NCI-H526 treated with DMSO at 0.1 percent for 48 hours (cell line): ENCODE results near the gene DNAH6.

Source experiments
- DNase-seq: peaks from one replicate; lab custom pipeline; 2025; lab: John Stamatoyannopoulos, UW

The DNAH6 gene

GRCh38 chr2:84801811-84802210 is 285.5 kb downstream of the DNAH6 start:
- DNase-seq: no peak

DNA sequence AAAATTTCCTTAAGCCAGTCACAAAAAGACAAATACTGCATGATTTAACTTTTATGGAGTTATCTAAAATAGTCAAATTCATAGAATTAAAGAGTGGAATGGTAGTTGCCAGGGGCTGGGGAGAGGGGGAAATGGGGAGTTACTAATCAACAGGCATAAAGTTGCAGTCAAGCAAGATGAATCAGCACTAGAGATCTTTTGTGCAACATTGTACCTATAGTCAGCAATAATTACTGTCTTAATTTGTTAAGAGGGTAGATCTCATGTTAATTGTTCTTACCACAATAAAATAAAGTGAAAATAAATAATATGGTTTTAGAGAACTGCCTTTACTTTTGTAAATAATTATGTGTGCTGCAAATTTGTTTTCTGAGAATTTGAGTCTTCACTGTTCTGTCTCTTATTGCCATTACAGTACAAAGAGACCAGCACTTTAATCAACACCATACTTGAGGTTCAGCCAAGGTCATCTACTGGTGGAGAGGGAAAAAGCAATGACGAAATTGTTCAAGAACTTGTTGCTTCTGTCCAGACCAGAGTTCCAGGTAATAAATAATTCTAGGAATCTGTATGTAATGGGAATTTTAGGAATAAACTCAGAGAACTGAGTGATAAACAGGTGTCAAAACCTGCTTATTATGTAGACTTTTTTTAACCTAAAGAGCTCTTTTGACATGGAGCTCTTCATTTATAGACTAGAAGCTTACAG is 289.1 kb downstream of the DNAH6 start:
- no peak for DNase-seq

GRCh38 chr2:84807063-84807485 is 290.8 kb downstream of the DNAH6 start:
- no peak for DNase-seq

DNA sequence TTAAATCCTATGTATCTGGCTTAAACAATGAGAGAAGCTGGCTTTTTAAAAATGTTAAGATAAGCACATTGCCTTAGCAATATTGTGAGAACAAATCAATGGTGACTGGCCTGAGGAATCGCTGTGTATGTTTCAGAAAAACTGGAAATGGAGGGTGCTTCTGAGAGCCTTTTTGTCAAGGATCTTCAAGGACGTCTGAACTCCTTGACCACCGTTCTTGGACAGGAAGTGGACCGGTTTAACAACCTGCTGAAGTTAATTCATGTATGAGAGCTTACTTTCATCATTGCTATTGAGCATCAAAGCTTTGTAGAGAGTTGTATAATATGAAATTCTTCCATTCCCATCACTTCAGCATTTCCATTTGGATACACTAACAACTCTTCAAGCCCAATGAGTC is 292.0 kb downstream of the DNAH6 start:
- DNase-seq: no peak

DNA sequence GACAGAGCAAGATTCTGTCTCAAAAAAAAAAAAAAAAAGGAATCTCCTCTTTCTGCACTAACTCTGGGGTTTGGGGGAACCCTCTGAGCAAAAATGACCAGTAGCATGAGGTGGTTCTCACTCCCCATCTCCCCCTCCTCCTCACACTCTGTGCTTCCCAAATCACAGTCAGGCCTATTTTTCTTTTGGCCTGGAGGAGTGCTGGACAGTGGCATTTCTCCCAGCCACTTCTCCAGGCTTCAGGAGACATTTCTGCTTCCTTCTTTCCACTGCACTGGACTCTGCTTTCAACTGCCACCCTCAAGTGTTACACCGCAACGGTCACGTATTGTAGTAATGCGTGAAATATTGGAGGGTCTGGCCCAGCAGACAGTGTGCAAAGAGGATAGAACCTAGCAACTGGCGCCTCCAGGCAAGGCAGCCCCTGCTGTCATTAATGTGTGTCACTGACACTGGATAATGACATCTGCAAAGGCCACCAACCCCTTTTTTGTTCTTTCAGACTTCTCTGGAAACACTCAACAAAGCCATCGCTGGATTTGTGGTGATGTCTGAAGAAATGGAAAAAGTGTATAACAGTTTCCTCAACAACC is 295.6 kb downstream of the DNAH6 start:
- DNase-seq: no peak

DNA sequence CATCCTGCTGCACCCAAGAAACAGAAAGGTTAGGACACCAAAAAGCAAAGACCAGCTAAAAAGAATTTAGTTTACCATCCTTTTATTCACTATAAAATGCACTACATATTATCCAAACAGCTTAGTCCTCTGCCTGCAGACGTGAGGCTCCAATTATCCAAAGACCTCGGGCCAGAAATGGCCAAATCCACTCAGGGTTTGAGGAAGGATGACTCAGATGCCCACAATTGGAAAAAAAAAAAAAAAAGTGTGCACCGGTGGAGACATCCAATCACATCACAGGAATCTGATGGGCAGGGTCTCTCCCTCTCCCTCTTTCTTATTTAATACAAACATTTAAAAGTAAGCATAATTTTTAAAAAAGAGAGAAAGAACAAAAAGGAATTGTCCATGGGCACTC is 298.8 kb downstream of the DNAH6 start:
- DNase-seq: no peak

DNA sequence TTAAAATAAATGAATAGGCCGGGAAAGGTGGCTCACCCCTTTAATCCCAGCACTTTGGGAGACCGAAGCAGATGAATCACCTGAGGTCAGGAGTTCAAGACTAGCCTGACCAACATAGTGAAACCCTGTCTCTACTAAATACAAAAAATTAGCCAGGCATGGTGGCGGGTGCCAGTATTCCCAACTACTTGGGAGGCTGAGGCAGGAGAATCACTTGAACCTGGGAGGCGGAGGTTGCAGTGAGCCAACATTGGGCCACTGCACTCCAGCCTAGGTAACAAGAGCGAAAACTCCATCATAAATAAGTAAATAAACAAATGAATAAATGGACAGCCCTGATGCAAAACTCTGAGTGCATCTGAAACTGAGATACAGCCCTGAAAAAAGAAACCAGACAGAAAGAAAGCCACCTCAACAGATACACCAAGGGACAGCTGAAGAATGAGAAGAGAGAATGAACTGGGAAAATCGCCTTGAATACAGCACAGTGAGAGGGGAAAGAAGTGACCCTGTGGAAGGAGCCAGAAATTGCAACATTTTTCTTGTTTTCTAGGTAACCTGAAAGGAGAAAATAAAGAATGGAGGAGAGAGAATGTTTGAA is 300.2 kb downstream of the DNAH6 start:
- DNase-seq: no peak

GRCh38 chr2:84817239-84817655 is 300.9 kb downstream of the DNAH6 start:
- no peak for DNase-seq

DNA sequence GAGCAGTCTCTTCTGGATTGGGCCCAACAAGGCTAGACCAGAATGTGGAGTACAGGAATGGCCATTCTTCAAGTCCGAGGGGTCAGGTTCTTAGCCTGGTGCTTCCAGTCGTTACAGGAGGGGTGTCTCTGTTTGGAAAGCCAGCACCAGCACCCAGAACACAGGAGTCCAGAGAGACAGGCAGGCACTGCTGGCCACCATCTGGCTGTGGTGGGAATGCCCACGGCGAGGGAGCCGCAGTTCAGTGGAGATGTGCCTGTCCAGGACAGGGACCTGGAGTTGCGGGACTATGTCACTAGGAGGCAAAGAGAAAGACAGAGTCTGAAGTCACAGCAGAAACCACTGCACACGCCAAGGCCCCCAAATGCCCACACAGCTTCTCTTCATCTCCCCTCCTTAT is 305.5 kb downstream of the DNAH6 start:
- no peak for DNase-seq

DNA sequence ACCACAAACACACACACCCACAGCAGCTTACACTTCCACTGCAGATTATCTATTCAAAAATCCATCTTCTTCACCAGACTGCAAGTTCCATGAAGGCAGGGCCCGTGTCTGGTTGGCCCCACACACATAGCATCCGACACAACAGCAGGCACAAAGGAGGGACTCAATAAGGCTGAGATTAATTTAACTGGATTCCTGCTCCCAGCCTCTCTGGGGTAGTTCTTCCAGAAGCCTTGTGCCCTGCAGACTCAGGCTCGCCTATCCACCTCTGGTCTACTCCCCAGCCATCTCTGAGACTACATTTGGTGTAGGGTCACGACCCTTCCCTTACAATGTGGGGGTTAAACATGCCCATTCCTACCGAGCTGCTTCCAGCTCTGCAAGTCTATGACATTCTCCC is 306.9 kb downstream of the DNAH6 start:
- DNase-seq: no peak

DNA sequence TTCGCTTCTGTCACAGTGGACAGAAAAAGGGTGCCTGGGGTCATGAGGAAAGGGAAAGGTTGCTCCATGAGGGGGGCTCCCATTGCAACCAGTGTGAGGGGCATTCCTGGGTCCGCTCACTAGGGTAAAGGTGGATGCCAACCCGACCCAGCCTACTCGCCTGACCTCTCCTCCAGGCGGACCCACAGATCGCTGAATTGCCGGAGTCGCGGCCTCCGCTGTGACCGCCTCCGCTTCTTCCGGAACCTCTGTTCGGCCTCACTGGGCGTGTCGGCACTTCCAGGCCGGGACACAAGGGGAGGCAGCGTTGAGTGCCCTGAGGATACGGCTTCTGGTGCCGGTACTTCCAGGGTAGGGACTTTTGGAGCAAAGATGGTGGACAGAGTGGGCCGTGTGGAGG is 307.5 kb downstream of the DNAH6 start:
- no peak for DNase-seq

DNA sequence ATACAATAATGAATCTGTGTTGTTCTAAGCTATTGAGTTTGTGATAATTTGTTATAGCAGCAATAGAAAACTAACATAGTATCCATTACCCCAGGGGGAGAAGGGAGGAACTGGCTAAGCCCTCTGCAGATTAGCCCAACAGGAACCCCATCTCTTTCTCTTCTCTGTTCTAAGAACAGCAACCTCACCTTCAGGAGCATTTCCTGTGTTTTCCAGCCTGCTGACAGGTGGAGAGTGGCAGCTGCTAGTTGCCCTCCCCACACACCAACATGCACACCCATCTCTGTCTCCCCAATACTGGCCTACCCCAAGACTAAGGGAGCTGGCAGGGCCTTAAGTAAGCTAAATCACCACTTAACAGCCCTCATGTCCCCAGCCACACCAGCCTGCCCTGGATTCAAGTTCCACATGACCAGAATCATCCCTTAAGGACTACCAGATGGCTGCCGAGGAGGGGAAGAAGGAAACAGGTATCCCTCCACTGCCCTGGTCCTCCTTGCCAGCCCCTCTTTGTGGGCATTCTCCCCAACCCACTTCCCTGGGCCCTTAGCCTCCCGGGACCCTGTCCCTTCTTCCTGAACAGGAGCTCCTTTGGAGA is 311.8 kb downstream of the DNAH6 start:
- no peak for DNase-seq

- DNase-seq: no peak
Measured at GRCh38 chr2:84829693-84830092, 313.4 kb downstream of the DNAH6 start.

DNA sequence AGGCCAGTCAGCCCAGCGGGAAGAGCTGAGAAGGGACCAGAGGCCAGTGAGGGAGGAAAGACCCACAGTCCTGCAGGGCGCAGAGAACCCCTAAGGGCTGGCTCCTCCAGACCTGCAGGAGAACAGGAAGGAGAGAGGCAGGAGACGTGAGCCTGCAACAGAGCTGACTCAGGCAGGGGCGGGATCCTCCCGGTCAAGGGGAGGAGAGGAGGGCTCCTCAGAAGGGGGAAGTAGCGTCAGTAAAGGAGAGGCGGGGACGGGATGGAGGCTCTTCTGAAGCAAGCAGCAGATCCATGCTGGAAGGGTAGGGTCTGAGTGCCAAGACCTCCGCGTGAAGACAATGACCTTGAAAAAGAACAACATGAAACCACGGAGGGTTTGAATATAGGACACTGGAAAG is 313.8 kb downstream of the DNAH6 start:
- no peak for DNase-seq

DNA sequence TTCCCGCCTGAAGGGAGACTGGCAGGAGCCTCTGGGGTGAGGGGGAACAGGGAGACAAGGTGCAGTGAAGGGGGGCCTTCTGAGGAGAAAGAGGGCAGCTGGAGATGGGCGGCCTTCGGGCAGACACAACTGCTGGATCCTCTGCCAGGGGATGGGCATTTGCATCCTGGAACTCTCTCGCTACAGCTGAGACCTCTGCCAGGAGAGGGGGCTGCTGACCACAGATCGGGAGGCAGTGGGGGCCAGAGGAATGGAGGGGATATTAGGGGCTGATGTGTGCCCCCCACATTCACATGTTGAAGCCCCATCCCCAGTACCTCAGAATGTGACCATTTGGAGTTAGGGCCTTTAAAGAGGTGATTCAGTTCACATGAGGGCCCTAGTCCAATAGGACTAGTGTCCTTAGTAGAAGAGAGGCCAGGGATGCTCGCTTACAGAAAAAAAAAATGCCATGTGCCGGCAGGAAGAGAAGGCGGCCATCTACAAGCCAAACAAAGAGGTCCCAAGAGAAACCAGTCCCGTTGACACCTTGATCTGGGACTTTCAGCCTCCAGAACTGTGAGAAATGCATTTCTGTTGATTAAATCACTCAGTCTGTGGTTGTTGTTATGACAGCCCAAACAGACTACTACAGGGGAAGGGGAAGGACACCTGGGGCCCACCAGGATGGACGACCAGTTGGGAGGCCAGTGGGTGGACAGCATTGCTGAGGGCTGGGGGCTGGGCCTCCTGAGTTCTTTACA is 314.6 kb downstream of the DNAH6 start:
- DNase-seq: no peak

GRCh38 chr2:84832772-84833461 is 316.6 kb downstream of the DNAH6 start:
- DNase-seq: no peak

- no peak for DNase-seq
Measured at GRCh38 chr2:84833481-84834150, 317.3 kb downstream of the DNAH6 start.

DNA sequence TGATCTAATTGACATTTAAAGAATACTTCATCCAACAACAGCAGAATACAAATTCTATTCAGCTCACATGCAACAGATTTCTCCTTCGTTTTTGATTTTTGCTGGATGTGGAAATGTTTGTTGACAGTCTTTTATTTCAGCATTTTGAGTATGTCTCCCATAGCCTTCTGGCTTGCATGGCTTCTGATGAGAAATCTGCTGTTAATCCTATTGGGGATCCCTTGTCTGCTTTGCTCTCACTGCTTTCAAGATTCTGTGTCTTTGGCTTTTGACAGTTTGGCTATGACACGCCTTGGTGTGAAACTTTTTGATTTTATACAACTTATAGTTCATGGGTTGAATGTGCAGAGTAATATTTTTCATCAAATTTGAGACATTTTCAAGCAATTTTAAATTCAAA is 319.9 kb downstream of the DNAH6 start:
- no peak for DNase-seq

DNA sequence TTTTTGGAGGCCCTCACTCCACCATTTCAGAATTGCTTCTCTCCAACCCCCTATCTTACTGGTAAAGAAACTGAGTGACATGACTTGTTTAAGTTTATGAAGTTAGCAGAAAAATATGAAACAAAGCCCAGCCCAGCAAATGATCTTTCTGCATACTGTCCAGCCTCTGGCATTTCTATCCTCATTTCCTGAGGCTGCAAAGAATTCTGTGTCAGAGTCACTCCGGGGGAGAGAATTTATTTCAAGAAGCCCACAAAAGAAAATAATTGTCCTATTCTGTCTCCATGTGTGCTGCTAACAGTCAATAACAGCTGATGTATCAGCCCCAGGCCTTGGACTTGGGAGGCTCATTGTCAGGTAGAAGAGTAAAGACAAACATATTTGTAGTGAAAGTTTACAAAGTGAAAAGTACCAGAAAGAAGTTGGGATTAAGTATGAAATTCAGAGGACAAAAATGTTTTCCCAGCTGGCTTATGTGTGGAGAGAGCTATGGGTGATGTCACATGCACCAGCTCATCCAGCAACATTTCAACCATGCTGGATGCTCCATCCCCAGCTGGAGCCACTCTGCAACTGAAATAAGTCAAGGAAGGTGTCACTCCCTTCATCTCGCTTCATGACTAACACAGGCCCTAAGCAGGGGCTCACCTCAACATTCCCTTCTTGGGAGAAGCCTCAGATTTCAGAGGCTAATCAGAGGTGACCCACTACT is 322.3 kb downstream of the DNAH6 start:
- no peak for DNase-seq

DNA sequence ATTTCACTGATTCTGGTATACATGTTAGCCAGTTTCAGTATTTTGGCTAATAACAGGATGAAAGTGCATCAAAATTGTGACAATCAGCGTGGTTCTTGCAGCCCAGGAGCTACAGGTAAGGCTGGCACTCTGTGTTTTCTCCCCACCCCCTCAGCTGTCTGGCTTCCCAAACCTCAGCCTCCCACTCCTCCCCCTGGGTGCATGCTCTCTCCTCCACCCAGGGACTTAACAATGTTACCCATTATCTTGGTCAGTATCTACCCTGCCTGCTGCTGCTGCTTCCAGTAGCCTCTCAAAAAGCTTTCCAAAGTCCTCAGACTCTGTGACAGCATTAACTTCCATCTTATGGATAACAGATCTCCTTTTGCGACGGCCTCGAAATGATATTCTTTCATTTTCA is 323.6 kb downstream of the DNAH6 start:
- no peak for DNase-seq

DNA sequence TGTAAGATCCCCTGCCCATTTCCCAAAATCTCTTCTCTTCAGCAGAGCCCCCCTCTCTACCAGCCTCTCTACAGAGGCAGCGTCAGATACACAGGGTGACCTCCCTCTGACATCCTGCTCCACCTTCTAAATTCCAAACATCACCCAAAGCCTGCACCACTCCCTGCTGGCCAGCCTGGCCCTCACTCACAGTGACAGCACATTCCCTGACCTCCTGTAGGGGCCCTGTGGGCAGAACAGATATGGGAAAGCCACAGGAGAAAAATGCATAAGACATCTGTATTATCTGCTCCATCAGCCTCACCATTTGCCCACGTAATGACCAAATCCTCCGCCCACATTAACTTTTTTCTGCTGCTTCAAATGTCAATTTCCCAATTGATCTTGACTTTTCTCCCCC is 324.0 kb downstream of the DNAH6 start:
- DNase-seq: no peak
